T-helper 1 cell treated with Interleukin-12 subunit alpha and Interleukin-12 subunit beta and Interleukin-4 antibody, amounts not matched to agents 30 ng/mL and 1 ng/mL, for 36 hours (primary cell): ENCODE data around the gene PAXX. TPM values are rescaled to one million over a fixed set of nuclear protein-coding genes. Genes with fewer than 3 reads are reported as not detected.

Experiments used
- intact Hi-C: fragments of 100-400 bp; cut with micrococcal nuclease; formaldehyde crosslinking; loops from one replicate; pipeline ENCODE4 v1.15.1; 2024
- total RNA-seq: library from RNA; stranded (reverse); gene quantifications from 2 replicates; pipeline ENCODE4 v1.2.3, GENCODE V29; 2022

The PAXX gene
- total RNA-seq, 1 donor from 2014 or later, result 79.8 TPM

DNA sequence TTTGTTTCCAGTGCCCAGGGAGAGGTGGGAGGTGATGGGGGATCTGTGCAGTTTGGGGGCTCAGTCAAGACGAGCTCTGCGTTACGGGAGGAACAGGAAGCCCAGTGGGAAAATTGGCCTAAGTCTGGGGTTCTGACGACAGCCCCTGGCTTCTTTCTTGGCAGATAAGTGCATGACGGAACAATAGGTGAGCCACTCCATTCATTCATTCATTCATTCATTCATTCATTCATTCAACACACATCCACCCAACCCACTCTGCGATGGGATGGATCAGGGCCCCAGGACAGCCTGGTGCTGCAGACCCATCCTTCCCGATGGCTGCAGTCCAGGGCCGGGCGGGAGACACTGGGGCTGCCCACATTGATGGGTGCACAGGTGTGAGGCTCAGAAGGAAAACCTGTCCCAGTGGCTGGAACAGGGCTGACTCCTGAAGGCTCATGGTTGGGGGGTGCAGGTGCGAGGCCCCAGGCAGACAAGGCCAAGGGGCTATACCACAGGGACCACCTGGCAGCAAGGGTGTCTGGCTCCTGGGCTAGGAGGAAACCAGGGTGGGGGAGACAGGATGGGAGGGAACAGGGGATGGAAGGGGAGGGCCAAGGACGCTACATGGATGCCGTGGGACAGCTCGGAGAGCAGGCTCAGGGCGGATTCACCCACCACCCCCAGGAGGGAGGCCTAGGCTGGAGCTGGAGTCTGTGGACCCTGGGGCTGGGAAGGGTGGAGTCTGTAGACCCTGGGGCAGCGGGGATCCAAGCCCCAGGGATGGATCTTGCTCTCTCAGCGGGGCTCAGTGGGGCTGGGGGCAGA is 11.3 kb upstream of the PAXX start:
- intact Hi-C loops, result no loop called here

DNA sequence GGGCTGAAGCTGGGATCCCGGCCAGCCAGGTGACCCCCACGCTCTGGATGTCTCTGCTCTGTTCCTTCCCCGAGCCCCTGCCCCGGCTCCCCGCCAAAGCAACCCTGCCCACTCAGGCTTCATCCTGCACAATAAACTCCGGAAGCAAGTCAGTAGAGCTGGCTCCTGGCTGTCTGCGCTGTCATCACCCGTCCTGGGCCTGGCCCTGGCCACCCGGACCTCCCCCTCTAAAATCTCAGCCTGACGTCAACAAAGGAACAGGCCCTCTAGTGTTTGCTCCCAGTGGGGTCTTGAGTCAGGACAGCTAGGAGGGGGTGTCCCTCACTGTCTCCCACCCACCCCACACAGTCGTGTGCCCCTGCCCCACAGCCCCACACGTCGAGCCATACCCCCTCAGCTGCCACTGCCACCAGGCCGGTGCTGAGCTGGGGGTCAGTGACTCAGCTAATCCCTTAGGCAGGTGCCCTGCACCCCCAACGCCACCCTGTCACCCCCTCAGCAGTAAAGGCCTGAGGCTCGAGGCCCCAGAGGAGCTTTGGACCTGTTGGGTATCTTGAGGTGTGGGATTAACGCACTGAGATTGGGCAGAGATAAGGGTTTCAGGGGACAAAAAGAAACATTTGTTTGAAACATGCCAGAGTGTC is 10.5 kb upstream of the PAXX start:
- intact Hi-C loops, result no loop called here

DNA sequence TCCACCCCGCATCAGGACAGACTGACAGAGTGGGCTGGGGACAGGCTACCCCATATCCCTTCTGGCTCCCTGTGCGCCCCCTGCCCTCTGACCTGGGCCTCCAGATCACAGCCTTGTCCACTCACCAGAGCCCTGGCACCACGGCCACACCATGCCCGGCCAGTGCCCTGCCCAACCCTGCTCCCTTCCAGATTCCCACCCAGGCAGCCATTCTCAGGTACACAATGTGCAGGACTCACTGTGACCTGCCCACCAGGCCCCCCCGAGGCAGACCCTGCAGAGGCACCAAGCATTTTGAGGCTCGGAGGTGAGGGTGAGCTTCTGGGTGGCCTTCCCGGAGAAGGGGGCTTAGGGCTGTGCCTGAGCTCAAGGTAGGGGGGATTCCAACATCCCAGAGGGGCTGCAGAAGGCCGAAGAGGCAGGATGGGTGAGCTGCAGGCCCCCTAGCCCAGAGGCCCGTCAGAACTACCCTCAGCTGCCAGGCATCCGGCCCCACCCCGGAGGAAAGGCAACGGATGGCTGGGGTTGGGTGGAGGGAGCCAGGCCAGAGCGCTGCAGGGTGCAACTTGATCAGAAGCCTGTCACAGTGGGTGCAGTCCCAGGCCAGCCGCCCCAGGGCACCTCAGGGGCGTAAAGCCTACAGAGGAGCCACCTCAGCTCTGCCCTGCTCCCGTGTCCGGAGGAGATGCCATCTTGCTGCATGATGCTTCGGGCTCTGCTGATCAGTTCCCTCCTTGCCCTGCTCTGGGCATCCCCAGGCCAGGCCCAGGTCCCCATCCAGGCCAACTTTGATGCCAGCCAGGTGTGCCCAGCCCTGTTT is 9.8 kb upstream of the PAXX start, which contains the start of gene LCNL1:
Gene LCNL1, plus strand, starts transcription at position 762 of the 820 bp plus-strand sequence. CDS start 594 bp downstream, outside the sequence.
- intact Hi-C loops, result no loop called here

DNA sequence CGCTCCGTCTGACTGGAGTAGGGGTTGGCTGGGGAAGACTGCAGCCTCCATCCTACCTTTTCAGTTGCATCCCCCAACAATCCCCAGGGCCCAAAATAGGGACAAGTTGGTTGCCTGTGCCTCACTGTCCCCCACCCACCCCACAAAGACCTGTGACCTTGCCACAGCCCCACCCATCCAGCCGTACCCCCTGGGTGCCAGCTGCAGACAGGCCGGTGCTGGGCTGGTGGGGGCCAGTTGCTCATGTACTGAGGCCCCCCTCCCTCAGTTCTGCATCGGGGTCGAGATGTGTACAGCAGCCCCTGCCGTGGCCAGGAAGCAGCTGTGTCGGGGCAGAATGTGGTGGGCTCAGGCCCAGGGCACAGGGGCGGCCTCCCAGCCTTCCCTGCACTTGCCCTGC is 9.1 kb upstream of the PAXX start:
- intact Hi-C loops, result no loop called here

DNA sequence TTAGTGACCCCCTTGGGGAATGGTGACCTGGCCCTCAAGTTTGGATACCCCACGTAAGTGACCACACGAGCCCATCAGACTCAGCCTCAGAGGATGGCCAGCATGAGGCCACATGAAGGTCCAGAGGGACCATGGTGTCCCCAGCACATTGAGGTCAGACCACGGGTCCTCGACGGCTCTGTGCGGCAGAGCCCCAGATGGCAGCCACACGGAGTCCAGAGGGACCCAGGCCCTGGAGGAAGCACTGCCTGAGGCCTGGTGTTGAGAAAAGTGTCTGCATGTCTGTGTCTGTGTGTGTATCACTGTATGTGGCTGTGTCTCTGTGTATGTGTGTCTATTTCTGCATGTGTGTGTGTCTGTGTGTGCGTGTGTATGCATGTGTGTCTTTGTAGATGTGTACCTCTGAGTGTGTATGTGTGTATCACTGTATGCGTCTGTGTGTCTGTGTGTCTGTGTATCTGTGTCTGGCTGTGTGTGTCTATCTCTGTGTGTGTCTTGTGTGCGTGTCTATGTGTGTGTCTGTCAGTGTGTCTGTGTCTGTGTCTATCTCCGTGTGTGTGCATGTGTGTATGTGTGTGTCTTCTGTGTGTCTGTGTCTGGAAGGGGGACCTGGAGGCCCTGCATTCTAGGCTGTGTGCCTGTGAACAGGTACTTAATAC is 8.4 kb upstream of the PAXX start:
- intact Hi-C loops, result no loop called here

DNA sequence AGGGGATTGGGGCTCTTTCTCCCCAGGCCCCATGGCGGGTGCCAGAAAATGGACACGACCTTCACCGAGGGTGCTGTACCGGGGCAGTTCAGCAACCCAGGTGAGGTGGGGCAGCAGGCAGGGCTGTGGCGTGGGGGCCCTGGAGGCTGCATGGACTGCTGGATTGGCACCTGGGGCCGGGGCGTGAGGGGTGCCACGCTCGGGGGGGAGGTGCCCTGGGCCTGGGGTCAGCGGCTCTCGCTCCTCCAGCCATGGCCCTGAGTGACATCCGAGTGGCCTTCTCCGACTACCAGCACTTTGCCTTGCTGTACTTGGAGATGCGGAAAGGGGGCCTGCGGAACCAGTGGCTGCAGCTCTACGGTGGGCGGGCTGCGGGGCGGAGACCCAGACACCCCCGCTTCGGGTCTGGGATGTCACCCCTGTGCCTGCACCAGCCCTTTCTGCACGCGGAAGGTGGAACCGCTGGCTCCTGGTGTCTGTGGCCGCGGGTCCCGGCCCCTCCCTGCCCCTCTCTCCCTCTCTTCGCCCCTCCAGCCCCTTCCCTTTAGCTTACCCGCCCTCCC is 7.7 kb upstream of the PAXX start:
- intact Hi-C loops, result no loop called here

DNA sequence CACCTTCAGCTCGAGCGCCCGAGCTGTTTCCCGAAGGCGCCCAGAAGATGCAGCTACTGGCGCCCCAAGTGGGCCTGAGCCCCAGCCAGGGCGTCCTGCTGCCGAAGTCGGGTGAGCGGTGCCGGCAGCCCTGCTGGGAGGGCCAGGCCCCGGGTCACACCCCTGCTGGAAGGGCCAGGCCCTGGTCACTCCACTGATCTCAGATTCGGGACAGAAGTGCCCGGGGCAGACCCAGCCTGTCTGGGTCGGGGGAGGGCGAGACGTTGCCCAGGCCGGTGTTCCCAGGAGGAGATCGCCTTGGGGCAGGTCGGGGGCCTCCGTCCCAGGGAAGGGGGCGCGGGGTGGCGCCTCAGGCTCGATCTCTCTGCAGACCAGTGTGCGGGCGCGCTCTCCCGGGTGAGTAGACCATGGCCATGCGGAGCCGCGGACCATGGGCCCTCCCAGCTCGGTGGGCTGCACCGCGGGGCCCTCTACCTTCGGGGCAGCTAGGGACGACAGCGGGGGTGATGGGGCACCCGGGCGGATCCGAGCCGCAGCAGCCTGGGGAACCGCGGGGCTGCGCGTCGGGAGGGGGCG is 7.1 kb upstream of the PAXX start:
- intact Hi-C loops, result no loop called here

DNA sequence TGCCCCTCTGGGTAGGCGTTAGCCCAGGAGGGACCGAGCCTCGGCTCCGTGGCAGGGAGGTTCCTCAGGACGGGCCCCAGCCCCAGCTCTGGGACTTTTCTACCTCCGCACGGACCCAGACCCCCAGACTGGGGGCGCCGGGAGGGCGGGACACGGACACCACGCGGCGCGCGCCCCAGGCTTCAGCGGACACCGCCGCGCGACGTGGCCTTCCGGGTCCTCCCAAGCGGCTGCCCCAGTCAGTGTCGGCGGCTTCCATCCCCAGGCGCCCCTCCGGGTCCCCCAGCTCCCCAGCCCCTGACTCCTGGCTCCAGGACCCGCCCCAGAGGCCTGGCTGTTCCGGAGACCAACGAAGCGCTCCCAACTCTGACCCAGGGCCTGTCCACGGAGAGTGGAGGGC is 6.4 kb upstream of the PAXX start:
- intact Hi-C loops, result no loop called here

DNA sequence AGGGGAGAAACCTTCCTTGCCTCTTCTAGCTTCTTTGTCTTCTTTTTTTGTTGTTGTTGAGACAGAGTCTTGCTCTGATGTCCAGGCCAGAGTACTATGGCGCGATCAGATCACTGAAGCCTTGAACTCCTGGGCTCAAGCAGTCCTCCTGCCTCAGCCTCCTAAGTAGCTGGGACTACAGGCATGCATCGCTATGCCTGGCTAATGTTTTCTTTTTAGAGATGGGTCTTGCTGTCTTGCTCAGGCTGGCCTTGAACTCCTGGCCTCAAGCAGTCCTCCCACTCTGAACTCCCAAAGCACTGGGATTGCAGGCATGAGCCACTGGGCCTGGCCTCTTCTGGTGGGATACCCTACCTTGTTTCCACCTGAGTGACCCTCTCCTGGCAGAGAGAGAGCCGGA is 3.4 kb upstream of the PAXX start:
- intact Hi-C loops, result no loop called here

DNA sequence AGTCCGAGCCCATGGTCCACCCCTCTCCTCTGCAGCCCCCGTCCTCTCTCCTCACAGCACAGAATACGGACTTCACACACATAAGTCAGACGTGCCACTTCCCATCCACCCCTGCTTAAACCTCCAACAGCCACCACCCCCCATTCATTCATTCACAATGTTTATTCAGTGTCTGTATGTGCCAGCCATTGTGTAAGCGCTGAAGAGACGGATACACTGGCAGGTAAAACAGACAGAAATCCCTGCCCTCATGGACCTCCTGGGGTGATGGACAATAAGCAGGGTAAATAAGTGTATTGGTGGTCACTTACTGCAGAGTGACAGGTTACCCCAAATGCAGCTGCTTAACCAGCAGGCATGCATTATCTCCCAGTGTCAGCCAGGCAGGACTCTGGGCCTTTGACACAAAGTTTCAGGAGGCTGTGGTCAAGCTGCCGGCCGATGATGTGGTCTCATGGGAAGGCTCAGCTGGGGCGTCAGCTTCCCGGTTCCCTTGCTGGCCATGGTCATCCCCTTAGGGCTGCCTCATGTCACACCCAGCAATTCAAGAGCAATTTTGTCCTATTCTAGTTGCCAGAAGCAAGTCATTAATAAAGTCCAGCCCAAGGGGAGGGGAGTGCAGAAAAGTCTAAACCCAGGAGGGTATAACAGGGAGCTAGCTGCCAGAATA is 1.8 kb upstream of the PAXX start:
- intact Hi-C loops, result loop anchor here (5.0 kb wide), 5 partner anchors 88 to 617 kb away; partner anchors contain the start of genes ARRDC1, MAN1B1 and TUBB4B

DNA sequence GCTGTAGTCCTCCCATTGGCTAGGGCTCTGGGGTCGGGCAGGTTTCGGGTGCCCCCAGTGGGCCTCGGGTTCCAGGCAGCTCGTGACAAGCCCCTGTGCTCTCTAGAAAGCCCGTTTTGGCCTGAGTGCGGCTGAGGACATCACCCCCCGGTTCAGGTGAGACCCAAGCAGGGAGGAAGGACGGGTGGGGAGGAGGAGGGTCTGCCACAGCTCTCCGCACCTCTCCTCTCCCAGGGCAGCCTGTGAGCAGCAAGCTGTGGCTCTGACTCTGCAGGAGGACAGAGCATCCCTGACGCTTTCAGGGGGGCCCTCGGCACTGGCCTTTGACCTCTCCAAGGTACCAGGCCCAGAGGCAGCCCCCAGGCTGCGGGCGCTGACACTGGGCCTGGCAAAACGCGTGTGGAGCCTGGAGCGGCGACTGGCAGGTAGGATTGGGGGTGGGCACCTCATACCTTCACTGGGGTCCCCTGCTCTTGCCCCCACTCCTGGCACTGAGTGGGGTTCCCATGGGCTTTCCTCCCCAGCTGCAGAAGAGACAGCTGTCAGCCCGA is 672 bp downstream of the PAXX start:
- intact Hi-C loops, result loop anchor here (1.0 to 5.0 kb wide), 14 partner anchors 7 to 614 kb away; partner anchors contain the start of genes ARRDC1, FBXW5, MAN1B1 and PHPT1

DNA sequence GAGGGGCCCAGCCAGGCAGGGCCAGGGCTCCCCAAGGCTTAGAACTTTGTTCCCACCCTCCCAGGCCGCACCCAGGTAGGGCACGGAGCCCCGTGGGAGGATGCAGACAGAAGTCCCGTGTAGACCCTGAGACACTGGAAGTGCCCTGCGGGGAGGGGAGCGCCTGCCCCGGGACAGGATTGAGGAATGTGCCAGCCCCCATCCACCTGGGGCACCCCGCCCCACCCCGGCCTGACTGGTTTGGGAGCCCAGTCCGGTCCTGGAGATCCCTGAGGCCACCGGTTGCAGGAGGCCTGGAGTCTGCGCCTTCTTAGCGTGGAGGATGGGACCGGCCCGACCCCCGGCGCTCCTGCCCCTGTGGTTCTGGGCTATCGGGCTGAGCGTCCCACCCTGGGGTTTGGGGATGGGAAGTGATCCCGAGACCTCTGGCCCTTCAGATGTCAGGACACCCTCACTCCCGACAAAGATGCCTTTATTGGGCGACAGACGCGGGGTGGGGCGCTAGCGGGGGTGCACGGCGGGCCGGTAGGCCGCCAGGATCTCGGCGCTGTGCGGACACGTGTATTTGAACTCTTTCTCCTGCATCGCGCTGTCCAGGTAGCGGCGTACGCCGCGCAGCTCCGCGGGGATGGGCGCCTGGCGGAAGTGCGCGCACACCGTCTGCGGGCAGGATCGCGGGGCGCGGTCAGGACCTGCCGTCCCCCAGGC is 2.1 kb downstream of the PAXX start:
- intact Hi-C loops, result loop anchor here (5.0 kb wide), 5 partner anchors 92 to 613 kb away; partner anchors contain the start of genes ARRDC1, MAN1B1 and TUBB4B

DNA sequence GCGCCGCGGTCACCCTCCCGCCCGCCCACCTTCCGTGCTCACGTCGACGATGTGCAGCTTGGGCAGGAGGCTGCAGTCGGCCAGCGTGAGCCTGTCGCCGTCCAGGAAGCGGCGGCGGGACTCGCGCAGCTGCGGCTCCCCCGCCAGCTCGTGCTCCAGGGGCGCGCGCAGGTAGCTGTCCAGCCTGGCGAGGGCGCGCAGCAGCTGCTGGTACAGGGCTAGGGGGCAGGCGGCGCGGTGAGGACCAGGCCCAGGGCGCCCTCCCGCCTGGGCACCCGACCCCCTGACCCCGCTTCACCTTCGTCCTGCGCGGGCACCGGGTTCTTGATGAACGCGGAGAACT is 2.6 kb downstream of the PAXX start:
- intact Hi-C loops, result loop anchor here (5.0 kb wide), 5 partner anchors 92 to 612 kb away; partner anchors contain the start of genes ARRDC1, MAN1B1 and TUBB4B

DNA sequence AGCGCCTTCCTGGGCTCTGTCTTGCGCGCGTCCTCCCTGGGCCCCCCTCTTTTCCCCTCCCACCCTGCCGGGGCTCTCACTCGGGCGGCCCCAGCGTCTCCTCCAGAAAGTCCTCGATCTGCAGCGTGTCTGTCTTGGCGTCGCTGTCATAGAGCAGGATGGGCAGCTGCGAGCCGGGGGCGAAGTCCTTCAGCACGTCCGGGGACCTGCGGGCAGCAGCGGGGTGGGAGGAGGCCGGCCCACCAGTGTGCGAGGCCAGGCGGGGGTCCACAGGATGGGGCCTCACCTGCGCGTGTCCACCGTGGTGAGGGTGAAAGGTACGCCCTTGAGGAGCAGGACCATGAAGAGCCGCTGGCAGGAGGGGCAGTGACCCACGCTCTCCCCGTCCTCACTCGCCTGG is 3.1 kb downstream of the PAXX start:
- intact Hi-C loops, result no loop called here

DNA sequence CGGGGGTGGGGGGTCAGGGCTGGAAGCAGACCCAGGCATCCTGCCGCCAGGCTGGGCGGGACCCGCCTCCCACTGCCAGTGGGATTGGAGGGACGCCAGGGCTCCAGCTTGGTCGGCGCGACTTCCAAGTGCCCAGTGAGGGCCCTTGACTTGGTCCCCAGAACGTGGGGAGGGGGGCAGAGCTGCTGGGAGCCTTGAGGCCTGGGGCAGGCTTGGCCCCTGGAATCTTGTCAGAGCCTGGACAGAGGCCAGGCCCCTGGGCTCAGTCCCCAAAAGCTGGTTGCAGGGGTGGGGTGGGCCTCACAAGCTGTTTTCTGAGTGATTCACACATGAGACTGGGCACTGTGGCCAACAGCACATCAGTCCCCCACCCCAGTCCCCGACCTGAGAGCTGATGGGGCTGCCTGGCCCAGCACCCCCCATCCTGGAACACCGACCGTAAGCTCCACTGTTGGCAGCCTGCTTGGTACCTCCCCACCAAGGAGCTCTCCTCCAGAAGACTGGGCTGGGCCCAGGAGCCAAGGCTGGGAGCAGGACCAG is 3.6 kb downstream of the PAXX start:
- intact Hi-C loops, result no loop called here

DNA sequence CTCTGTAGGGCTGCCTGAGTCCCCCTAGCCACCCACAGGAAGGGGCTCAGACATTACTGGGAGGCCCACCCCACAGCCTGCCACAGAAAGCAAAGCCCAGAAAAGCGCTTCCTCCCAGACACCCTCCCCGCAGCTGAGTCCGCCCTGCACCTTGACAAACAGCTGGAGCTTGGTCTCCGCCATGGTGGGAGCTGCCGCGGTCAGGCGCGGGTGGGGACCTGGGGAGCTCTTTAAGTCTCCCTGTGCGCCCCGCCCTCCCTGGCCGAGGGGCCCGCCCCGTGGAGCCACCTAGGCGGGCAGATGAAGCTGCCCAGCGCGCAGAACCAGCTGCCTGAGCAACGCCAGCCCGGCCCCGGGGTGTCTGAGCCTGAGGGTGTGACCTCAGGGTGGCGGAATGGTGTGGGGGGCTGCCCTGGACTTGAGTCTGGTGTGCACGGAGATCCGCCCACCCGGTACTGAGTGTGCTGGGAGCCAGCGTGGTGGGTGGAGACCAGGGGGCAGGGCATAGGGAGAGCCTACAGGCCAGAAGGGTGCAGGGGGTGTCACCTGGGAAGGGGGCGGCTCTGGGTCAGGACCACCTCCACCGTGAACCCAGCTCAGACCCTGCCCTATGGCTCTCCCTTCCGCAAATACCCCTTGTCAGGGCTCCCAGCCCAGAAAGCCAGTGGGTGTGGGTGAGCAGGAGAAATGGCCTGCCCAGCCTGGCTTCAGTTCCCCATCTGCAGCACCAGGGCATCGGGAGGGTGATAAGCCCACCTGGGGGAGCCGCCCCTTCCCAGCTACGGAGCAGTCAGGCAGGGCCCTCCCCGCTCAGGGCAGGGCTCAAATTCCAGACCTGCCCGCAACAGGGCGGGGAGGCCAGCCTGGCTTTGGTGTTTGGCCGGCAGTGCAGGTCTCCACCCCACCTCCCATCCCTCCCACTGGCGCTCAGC is 4.4 kb downstream of the PAXX start, which contains the start of gene CLIC3:
Gene CLIC3, minus strand, starts transcription at position 208 of the 932 bp plus-strand sequence. Its CDS starts 25 bp downstream, at position 183.
- intact Hi-C loops, result loop anchor here (1.0 kb wide), 1 partner anchor 209 kb away; no protein-coding TSS in a partner anchor

DNA sequence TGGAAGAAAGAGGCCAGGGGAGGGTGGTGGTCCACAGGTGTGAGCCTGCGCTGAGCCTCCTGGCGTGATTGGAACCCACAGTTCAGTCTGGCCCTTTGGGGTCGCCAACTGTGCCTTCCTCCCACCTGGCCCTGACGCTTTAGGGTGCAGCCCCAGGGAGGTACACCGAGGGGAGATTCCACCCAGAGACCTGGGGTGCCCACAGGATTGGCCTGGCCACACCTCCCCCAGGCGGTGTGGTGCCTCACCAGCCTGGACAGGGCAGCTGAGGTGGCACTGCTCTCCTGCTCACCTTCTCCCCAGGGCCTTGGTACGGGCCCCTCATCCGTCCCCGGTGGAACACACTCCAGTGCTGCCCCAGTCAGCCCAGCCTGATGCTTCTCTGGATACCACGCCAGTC is 5.1 kb downstream of the PAXX start:
- intact Hi-C loops, result loop anchor here (1.0 kb wide), 1 partner anchor 210 kb away; no protein-coding TSS in a partner anchor
